Hypothalamus (tissue), 51 donors: ENCODE data around the gene CASQ1.

ENCODE experiments used
- DNase-seq, 51 donors: peaks; one replicate each; lab custom pipeline; 2025; lab: John Stamatoyannopoulos, UW

The CASQ1 gene

DNA sequence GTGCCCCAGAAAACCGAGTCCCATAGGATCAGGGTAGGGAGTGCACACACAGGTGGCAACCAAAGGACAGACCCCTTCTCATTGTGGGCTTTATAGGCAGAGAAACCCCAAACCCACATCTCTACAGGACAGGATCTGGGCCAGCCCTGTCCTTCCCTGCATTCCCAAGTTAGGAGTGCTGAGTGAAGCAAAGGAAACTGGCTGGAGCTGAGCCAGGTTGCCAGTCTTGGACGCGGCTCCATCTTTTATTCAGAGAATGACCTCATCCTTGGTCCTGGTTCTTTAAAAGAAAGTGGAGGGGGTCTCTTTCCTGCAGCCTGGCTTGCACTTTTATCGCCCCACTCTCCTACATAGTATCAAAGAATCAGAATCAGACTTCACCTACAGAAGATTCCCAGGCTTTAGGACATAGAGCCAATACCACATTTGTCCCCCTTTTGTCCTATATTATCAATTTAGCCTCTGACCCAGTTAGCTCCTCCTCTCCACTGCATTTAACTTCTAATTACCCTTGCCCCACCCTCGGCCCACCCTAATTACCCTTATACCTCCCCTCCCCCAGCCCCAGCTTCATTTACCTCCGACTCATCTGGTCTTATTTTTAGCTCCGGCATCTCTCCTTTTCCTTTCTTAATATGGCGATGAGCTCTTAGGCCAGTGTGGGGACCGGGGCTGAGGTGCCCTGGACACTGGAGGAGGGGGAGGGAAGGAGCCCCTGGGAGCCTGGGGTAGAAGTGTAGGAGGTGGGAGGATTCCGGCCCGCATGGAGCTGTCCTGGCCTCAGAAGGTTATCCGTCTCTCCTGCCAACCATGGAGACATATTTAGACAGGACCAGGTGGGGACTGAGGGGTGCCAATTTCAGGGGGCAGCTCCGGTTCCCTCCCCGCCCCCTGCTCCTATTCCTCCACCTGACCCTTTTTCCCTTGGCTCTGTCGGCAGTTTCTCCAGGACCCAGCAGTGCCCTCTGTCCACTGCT, at the start of gene CASQ1:
Gene CASQ1, plus strand, starts transcription at position 927 of the 977 bp plus-strand sequence. CDS start 177 bp downstream, outside the sequence.
- DNase-seq, result peak in 21 of 51 donors; percentile 5 to 33 (median 20)

DNA sequence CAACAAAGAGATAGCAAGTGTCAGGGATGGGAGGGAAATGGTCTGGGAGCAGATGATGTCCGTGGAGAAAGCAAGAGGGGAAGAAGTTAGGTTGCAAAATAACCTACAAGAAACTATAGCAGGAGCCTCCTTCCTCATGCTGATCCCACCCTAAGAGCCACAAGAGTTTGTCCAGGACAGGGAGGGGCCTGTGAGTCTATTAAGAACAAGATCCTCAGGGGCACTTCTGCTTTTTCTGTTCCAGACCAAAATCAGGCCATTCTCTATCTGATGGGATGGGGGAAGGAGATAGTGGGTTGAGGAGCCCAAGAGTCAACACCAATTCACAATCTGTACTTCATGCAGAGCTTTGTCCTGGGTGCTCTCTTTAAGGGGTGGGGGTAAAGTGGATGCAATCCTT, 46.7 kb upstream of the CASQ1 start:
- DNase-seq, result no peak

DNA sequence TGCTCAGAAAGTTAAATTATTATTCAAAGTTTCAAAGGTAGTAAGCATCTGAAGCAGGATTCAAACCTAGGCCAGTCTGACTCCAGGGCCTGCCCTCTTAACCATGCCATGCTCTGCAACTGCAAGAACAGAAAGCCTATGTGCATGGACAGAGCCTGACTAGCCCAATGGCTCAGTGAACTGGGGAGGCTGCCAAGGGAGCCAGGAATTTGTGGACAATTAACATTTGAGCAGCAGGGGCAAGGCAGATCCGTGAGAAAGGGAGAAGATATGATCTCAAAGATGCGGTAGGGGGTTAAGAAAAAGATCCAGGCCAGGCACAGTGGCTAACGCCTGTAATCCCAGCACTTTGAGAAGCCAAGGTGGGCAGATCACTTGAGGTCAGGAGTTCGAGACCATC, 45.5 kb upstream of the CASQ1 start:
- DNase-seq, result peak in 7 of 51 donors; percentile 12 to 27 (median 15)

DNA sequence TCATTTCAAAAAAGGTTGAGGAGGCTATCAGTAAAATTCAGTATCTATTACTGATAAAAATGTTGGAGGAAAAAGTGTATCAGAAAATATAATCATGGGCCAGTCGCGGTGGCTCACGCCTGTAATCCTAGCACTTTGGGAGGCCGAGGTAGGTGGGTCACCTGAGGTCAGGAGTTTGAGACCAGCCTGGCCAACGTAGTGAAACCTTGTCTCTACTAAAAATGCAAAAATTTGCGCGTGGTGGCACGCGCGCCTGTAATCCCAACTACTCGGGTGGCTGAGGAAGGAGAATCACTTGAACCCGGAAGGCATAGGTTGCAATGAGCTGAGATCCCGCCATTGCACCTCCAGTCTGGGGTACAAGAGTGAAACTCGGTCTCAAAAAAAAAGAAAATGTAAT, 44.3 kb upstream of the CASQ1 start:
- DNase-seq, result no peak

DNA sequence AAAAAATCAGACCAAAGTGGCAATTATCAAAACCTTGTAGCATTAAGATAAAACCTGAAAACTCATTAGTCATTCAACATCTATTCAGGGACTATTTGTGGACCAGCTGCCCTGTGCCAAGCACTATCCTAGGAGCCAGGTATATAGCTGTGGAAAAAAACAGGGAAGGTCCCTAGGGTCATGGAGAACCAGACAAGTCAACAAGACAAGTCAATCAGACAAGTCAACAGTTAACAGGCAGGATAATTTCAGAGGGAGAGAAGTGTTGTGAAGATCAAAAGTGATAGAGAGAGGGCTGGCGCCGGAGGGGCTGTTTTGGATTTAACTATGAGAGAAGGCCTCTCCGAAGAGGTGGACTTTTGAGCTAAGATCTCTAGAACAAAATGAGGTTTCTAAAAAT, 42.3 kb upstream of the CASQ1 start:
- no peak for DNase-seq

DNA sequence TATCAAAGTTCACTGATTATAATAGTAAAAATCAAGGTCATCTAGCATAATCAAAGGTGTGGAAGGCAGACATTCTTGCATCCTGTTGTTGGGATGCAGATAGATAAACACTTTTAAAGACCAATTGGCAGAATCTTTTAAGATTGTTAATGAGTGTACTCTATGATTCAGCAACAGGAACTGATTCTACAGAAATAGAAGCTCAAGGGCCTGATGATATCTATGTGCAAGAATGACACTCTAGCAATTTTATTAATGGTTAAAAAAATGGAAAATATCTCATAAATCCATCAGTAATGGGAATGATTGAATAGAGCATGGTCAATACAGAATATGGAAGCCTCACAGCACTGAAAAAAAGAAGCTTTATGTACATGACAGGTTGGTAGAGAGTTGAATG, 41.1 kb upstream of the CASQ1 start:
- DNase-seq, result no peak

DNA sequence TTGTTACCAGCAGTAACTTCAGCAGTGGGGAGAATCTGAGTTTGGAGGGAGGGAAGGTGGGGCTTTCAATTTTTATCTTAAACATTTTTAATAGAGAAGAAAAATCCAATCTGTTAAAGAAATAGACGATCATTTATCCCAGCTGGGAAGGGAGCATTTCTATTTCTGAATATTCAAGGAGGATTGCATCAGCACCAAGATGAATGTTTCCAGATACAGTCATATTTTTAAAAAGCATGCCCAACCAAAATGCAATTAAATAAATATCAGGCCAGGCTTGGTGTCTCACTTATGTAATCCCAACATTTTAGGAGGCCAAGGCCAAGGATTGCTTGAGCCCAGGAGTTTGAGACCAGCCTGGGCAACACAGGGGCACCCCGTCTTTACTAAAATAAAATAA, 40.7 kb upstream of the CASQ1 start:
- DNase-seq, result no peak

DNA sequence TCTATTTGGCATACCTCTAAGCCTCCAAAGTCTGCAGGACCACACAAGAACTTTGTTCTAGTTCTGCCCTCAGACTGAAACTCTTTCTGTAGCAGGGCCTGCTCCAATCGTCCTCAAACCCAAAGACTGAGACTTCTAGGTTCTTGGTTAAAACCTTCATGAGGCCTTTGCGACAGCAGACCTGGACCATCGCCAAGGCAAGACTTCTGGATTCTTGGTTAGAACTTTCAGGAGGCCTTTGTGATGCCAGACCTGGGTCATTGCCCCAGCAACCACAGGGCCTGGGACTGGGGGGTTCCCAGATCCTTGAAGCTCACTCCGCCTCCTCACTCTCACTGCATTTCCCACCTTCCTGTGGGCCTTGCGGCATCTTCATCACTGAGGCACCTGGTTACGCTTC, 39.1 kb upstream of the CASQ1 start, which contains the start of gene ATP1A4:
Gene ATP1A4, plus strand, starts transcription at position 301 of the 400 bp plus-strand sequence. CDS start 438 bp downstream, outside the sequence.
- no peak for DNase-seq

DNA sequence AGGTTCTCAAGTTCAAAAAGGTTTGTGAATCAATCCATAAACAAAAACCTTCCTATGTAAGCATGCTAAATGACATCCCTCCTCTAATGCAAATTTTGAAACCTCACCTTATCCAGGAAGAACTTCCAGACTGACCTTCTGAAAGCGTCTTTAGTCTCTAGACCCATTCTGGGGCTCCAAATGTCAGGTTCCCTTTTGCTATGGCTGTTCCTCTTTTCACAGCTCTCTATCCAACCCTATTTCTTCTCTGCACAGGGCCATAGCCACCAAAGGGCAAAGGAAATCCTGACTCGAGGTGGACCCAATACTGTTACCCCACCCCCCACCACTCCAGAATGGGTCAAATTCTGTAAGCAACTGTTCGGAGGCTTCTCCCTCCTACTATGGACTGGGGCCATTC, 35.6 kb upstream of the CASQ1 start:
- DNase-seq, result no peak

DNA sequence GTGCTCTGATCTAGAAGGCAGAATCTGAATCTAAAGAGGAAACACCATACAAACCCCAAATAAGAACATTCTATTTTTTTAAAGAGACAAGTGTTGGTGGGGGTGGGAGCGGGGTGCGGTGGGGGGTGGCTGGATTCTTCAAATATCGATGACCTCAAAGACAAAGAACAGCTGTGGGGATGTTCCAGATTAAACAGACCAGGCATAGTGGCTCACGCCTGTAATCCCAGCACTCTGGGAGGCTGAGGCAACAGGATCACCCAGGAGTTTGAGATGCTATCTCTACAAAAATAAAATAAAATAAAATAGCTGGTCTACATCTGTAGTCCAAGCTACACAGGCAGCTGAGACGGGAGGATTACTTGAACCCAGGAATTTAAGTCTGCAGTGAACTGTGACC, 34.0 kb upstream of the CASQ1 start:
- DNase-seq, result no peak

DNA sequence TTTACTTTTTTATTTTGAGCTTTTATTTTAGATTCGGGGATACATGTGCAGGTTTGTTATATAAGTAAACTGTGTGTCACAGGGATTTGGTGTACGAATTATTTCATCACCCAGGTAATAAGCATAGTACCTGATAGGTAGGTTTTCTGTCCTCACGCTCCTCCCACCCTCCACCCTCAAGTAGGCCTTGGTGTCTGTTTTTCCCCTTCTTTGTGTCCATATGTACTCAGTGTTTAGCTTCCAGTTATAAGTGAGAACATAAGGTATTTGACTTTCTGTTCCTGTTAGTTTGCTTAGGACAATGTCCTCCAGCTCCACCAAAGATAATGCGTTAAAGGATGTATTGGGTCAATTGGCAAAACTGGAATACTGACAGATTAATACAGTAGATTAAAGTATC, 33.2 kb upstream of the CASQ1 start:
- DNase-seq, result no peak

DNA sequence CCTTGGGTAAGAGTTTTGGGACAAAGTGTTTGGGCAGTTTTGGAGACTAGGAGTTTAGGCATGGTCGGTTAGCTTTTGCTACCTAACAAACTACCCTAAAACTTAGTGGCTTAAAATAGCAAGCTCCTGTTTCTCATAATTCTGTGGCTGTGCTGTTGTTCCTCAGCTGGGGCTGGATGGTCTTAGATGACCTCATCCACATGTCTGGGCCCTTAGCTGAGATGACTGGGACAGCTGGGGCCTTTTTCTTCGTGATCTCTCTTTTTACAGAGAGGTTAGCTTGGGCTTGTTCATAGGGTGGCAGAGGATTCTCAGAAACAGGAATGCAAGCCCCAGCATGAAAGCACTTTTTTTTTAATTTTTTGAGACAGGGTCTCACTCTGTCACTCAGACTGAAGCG, 32.3 kb upstream of the CASQ1 start:
- DNase-seq, result no peak

DNA sequence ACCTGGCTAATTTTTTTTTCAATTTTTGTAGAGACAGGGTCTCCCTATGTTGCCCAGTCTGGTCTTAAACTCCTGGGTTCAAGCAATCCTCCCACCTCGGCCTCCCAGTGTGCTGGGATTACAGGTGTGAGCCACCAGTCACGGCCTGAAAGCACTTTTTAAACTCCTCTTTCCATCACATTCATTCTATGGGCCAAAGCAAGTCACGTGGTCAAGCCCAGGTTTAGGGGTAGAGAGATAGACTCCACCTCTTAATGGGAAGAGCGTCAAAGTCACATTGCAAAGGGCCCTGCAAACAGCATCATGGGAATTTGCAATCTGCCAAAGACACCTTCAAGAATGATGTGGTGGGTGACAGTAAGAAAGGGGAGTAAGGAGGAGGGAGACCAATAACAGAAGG, 31.8 kb upstream of the CASQ1 start:
- no peak for DNase-seq

DNA sequence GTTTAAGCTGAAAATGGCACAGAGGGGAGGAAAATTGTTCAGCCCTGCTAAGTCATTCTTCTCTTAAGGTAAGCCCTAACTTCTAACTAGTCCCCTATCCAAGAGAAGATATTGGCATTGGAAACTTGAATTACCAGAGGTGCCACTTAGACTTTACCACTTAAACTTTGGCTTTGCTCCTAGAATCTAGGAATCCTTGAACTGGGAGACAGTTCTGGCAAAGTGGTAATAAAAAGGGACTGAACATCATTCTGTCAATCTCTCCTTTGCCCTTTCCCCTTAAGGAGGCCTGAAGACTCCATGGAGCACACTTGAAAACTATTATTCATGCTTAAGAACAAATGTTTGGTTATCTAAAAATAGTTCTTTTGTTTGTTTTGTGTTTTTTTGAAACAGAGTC, 30.5 kb upstream of the CASQ1 start:
- DNase-seq, result no peak

DNA sequence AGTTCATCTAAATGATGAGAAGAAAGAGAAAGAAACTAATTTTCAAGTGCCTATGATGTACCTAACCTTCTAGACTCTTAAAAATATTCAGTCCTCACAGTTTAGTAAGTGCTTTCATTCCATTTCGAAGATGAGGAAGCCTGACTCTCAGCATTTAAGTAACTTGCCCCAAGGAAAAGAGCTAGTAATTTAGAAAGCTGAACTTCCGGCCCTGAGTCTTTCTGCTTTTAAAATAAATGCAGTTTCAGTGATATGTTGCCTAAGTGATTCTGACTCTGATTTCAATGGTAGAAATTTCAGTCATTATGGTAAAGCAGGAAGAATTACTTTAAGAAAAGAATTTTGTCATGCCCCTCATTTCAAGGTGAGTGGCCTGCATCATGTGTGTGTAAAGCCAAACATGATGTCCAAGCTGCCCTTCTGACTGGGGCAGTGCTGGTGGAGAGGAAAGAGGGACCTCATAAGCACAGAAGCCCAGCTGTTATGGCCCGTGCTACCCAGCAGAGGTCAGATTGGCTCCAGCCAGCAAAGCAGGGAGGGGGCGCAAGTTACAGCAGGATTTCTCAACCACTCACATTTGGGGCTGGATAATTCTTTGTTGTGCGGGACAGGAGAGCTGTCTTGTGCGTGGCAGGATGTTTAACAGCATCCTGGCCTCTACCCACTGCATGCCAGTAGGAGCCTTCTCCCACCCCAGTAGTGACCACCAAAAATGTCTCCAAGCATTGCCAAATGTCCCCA, 28.2 kb upstream of the CASQ1 start:
- peak in 23 of 51 donors; percentile 2 to 43 (median 24) for DNase-seq

DNA sequence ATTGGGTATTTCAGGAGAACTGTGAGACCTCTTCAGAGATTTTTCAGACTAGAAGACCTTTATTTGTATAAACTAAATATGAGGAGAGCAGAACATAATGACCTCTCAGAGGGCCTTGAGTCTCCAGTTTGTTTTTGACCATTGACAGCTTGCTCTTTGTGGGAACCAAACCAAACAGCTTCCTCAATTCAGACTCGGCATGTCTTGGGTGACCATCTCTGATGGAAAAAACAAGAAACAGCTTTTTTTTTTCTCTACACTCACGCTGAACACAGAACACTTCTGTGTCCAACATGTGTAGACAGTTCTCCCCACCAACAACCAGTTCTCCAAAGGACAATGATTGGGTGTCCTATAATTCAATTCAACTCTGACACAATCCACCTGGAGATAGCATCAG, 27.4 kb upstream of the CASQ1 start:
- no peak for DNase-seq

DNA sequence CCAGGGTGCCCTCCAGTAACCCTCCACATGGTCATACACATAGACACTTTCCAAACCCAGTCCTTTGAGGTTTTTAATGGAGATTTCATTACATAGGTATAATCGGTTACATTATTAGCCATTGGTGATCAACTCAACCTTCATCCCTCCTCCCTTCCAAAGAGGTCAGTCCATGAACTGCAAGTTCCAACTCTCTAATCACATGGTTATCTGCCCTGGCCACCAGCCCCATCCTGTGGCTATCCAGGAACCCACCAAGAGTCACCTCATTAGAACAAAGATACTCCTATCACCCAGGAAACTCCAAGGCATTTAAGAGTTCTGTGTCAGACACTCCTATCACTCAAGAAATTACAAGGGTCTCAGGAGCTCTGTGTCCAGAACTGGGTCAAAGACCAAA, 26.8 kb upstream of the CASQ1 start:
- DNase-seq, result no peak

DNA sequence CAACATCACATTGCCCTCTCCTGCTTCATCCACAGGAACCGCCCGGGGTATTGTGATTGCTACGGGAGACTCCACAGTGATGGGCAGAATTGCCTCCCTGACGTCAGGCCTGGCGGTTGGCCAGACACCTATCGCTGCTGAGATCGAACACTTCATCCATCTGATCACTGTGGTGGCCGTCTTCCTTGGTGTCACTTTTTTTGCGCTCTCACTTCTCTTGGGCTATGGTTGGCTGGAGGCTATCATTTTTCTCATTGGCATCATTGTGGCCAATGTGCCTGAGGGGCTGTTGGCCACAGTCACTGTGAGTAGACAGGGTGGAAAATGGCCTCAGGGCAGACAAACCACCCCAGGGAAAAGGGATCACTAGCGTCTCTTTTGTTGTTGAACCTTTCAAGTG, 26.3 kb upstream of the CASQ1 start:
- DNase-seq, result no peak

DNA sequence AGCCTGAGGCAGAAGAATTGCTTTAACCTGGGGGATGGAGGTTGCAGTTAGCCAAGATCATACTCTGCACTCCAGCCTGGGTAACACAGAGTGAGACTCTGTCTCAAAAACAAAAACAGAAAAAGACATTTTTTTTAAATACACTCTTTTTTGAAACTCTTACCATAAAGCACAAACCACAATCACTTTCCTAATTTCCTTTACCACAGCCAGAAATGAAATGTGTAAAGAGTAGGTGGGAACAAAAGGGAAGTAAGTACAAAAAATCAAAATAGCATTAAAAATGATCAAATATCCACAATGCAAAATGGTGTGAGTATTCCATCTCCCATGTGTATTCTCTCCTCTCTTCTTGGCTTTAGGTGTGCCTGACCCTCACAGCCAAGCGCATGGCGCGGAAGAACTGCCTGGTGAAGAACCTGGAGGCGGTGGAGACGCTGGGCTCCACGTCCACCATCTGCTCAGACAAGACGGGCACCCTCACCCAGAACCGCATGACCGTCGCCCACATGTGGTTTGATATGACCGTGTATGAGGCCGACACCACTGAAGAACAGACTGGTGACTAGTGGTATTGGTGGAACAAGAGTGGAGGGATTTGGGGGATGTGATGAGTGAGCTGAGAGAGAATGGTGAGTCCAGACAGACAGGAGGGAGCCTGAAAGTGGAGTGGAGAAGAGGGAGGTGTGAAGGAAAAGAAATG, 24.1 kb upstream of the CASQ1 start:
- peak in 1 of 51 donors; percentile 40 for DNase-seq

DNA sequence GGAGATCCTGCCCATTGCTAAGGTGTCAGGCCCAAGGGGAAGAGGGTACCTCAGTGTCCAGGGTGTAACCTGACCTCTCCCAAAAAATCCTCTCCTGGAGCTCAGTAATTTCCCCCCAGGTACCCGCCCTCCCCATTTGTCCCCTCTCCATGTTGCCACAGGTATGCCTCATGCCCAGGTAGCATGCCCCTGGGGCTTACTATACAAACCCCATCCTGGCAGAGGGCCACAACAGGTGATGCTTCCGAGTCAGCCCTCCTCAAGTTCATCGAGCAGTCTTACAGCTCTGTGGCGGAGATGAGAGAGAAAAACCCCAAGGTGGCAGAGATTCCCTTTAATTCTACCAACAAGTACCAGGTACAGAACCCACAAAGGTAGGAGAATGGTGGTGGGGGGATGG, 23.3 kb upstream of the CASQ1 start:
- no peak for DNase-seq

DNA sequence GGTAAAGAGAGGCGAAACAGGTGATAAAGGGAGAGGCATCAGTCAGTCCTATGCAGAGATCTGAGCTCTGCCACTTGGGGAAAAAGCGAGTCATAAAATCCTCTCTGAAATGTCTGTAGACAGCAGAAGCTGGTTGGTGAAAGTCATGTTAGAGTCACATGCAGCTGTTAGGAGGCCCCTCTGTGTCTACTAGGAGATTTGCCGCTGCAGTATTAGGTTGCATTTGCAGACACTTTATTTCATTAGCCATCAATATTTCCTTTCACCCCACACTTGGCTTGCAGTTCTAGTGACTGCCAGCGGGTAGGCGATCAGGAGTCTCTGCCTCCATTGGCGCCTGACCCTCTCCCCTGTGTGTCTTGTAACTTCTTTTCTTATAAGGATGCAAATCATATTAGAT, 22.8 kb upstream of the CASQ1 start:
- DNase-seq, result no peak
